8988T (cell line): ENCODE data around the gene UNK.
A peak's percentile ranks its signal among the peaks of the same experiment; 100 is the strongest.

Experiments used
- DNase-seq: peaks from one replicate; pipeline ENCODE4 v3.0.0; 2011

UNK gene

DNA sequence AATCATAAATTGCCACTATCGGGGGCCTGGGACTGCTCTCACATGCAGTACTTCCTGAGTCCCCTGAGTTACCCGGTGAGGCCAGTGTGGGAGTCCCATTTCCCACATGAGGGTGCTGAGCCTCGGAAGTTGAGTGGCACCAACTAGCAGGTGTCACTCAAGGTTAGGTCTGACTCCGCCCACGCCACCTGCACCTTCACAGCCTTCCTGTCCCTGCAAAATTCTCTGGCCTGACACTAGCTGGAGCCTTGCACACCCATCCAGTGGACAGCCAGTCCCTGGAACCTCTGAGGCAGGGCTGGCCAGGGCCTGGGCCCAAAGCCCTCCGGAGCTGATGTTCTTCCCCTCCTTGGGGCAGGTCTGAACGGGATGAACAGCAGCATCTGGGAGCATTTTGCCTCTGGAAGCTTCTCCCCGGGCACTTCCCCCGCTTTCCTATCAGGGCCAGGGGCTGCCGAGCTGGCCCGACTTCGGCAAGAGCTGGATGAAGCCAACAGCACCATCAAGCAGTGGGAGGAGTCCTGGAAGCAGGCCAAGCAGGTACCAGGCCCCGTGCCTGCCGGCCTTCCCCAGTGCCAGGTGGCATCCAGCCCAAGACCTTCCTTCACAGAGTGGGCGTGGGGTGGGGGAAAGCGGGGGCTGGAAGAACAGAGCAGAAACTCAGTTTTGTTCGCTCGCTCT, 37.7 kb downstream of the UNK start:
- no peak for DNase-seq

DNA sequence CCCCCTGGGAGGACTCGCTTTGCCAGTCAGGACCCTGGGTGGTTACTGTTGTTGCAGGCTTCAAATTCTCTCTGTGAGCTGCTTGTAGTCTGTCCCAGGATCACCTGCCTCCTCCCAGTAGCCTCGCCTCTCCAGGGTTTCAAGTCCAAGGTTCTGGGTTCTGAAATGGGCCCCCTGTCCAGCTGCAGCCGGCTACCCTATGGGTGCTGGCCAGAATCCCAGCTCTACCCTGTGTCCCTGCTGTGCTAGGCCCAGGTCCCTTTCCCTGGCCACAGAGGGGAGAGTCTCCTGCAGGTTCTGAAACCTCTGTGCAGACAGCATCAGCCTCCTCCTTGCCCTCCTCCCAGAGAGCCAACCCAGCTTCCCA, 38.2 kb downstream of the UNK start:
- no peak for DNase-seq

DNA sequence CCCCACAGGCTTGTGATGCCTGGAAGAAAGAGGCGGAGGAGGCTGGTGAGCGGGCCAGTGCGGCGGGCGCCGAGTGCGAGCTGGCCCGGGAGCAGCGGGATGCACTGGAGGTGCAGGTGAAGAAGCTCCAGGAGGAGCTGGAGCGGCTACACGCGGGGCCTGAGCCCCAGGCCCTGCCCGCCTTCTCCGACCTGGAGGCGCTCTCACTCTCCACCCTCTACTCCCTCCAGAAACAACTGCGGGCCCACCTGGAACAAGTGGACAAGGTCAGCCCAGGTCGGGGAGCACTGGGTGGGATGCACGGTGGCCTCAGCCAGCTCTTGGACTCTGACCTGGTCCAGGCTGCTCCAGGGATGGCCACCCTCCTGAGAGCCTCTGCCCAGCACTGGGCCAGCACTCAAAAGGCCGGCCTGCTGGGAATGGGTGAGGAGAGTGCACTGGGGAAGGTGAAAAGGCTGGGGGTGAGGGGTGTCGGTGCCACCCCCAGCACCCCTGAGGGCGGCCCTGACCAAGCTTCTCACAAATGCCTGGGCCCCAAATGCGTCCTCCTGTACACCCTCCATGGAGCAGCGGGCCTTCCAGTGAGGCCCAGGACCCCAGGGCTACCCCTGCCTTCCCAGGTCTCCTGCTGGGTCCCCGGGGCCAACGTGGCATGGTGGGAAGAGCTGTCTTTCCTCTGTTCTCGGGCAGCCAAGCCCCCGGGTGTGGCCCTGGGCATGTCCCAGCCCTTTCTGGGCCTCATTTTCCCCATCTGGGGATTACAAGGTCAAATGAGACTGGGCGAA, 38.8 kb downstream of the UNK start:
- DNase-seq = no peak

DNA sequence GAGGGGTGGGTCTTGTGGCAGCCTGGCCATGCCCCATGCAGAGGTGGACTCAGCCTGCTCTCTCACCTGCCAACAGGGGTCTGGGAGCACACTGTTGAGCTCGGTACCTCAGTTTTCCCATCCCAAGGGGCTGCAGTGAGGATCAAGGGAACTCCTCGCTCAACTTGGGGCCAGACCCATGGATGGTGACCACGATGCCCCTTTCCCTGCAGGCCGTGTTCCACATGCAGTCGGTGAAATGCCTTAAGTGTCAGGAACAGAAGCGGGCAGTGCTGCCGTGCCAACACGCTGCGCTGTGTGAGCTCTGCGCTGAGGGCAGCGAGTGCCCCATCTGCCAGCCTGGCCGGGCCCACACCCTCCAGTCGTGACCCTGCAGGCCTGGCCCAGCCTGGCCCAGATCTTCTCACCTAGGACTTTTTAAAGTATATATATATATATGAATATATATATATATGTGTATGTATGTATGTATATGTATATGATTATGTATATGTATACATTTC, 39.5 kb downstream of the UNK start:
- no peak for DNase-seq

DNA sequence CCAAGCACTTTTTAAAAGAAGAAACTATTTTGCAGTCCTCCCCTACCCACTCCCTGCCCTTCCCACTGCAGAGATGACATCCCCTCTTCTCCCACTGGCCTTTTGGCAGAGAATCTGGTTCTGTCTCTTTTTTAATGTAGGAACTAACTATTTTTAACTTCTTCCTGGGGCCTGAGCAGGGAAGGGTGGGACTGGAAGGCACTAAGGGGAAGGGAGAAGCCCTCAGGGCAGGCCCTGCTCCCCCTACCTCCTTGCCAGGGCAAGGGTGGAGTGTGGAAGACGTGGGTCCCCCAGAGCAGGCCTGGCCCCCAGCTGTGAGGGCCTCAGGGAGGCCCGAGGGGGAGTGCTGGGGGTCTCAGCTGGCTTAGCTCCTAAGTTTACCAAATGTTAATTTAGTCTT, 40.1 kb downstream of the UNK start:
- DNase-seq = no peak

DNA sequence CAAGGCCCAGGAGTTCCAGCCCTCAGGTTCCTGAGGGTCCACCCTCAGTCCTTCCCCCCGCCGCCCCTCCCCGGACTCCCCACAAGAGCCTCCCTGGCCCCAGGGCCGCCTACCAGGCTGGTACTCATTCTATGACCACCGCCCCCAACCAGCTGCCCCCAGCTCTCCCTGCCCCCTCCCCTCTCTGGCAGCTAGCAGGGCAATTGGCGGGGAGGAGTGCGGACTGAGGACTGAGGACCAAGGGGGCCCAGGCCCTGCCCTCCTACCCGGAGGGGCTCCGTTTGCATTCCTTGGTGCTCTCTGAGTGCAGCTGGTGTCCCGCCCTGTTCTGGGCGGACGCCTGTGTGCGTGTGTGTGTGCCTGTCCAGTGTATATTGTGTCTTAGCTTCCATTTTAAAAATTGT, 40.5 kb downstream of the UNK start:
- DNase-seq = no peak

DNA sequence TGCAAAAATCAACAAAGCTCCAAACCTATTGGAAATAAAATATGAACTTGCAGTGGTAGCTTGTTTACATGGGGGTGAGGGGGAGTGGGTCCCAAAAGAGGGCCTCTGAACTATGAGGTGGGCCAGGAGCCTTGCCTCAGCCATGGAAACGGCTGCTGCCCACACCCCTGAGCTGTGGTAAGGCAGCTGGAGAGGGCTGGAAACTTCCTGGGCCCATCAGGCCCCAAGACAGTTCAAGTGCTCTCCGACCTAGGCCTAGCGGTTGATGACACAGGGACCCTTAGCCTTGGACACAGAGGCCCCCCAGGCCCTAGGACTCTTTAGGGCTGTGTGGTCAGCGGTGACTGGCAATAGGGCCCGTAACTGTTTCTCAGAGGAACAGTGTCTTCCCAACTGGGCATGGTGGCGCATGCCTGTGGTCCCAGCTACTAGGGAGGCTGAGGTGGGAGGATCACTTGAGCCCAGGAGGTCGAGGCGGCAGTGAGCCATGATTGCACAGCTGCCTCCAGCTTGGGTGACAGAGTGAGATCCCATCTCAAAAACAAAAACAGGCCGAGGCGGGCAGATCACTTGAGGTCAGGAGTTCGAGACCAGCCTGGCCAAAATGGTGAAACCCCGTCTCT, 41.3 kb downstream of the UNK start:
- DNase-seq = no peak

DNA sequence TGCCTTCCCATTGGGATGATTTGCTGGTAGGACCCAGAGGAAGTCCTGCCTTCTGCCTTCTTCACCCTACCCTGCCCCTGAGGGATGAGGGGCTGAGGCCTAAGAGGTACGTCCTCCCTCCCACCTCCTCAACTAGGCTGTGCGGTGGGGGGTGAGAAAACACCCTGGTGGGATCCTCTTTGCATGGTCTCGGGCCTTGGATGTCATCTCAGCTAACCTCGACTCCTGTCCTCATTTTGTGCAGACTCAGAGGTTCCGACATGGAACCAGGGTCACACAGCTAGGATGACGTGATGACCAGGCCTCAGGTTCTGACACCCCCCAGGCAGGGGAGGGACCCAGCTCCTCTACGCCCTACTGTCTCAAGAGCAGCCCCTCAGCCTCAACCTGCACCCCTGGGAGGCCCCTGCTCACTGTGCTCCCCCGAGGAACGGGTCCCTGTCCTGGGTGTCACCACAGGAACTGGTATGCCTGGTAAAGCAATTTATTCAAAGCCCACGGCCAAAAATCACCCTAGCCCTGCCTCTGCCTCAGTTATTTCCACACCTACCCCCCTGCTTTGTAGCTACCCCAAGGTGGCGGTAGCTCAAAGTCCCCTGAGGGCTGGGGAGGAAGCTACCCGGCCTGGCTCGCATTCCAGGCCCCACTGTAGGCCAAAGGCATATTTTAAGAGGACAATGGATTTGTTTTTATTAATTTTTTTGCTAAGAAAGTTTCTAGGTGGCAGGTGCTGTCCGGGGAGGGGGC, 42.1 kb downstream of the UNK start:
- no peak for DNase-seq

DNA sequence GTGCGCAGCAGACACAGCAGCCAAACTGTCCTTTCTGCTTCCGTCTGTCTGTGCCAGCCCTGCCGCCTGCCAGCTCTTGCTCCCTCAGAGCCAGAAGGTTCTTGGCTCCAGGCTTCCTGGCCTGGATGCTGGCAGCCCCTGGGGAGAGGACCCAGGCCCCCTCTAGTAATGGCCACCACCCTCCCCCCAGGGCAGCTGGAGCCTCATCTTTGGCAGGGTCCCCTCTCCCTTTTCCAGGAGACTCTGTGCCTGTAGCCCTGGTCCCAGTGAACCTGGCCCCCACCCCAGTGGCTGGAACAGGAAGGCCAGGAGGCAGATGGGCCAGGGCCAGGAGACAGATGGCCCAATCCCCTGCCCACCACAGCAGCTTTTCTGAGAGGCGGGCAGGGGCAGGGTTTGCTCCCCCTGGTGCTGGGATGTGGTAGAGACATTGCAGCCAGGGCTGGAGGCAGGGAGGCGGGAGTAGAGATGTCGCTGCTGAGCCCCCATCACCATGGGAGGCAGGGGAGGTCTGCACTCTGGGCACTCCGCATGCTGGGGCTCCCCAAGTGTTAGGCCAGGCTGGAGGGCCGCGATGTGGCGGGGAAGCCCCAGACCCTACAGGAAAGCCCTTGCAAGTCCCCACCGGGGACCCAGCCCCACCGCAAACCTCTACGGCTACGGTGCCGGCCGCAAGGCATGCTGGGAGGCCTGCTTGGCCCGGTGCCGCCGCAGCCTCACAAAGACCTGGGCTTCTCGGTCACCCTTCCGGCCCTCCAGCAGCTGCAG, 42.9 kb downstream of the UNK start:
- peak; percentile 89 for DNase-seq

DNA sequence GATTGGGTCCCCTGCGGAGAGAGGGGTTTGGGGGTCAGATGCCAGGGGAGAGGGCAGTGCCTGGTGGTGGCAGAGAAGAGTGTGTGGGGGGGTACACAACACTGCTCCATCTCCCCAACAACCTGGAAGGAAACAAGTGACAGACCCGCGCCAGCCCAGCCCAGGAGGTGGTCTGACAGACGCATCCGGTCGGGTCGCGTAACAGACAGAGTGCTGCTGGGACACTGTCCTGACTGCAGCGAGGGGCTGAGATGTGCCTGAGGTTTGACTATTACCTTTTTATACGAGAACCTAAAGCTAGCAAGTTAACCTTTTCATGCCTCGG, 43.4 kb downstream of the UNK start:
- DNase-seq = no peak

DNA sequence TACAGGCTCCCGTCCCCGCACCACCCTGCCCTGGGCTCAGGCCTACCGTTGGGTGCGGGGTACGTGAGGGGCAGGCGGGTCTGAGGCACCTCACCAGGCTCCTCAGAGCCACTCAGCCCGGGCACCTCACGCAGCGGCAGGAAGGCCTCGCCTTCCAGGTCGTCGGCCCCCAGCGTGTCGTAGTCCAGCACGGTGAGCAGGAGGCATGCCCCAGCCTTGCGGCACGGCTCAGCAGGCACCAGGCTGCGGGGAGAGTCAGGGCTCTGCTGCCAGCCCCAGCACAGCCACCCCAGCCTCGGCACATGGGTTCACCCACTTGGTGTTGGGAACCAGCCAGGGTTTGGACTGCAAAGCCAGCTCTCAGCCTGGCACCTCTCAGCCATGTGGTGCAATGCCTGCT, 44.1 kb downstream of the UNK start:
- no peak for DNase-seq

DNA sequence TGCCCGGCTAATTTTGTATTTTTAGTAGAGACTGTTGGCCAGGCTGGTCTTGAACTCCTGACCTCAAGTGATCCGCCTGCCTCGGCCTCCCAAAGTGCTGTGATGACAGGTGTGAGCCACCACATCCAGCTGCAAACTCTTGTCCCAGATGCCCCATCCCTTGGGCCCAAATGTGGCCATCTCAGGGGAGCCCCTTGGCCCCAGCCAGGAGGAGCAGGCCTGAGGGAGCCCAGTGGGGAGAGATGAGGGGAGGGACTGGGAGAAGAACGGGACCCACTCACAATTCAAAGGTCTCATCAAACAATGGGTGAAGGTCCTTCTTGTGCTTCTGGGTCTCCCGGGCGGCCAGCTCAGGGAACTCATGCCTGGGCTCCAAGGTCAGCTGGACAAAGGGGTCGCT, 45.1 kb downstream of the UNK start:
- no peak for DNase-seq

DNA sequence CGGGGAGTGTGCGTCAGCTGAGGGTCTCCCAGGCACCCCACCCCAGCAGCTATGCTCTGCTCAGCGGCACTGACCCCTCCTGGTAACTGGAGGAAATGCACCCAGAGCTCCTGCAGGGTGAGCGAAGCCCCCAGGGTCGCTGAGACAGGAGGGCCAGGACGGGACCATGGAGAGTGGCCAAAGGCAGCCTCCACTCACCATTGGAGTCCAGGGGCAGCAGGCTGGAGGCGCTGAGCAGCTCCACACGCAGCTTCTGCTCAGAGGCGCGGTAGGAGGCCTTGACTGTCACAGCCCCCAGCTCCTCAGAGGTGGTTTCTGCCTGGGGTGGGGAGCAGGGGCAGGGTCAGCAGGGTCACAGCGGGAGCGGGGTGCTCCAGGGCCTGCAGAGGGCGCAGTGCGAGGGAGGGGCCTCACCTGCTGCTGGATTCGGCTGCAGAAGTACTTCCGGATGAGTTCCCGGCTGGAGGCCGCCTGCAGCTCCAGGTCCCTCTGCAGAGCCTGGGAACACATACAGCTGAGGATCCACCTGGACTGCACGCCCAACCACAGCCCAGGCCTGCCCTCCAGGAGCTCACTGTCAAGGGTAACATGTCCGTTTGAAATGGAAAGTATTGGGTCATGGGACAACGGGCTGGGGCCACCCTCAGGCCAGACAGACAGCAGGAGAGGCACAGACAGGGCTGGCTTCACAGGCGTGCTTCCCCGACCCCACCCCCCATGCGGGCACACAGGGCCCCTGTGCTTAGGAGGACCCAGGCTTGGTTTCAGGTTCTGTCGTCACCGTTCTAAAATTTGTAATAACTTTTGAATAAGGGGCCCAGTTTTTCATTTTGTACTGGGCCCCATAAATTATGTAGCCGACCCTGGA, 45.8 kb downstream of the UNK start:
- no peak for DNase-seq

DNA sequence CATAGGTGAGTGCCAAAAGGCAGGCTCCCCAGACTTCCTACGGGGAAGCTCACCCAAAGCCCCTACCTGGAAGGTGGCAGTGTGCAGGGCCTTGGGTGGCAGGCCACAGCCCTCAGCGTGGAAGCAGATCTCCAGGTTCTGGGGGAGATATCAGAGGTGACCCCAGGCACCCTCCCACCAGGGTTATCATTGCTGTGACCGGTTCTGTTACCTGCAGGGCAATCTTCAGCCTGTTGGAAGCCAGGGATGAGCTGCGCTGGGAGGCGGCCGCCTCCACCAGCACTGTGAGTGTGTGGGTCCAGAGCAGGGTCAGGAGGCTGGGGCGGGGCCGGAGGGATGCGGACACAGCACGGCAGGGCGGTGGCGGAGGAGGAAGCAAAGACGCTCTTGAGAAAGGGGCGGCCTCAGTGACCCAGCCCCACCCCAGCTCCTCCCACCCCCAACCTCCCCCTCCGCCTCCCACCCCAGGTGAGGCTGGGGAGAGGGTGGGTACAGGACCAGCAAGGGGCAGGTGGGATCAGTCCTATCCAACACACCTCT, 46.5 kb downstream of the UNK start:
- no peak for DNase-seq

DNA sequence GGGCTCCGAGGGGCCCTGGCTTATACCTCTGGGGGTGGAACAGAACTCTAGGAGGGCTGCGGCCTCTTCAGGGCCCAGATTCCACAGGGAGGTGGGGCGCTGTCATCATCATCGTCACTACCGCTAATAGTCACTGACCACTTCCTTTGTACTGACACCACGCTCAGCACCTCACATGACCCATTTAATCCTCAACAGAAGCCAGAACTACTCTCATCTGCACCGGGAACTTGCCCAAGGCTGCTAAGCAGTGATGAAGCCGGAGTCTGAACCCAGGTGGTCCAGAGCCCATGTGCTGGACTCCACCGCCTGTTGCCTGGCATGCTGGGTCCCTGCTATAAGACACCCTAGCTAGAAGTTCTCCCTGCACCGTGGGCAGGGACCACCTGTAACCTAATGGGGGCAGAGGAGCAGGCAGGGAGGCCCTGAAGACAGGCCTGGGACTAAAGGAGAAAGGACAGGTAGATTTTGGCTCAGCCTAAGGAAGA, 47.6 kb downstream of the UNK start:
- DNase-seq = no peak

DNA sequence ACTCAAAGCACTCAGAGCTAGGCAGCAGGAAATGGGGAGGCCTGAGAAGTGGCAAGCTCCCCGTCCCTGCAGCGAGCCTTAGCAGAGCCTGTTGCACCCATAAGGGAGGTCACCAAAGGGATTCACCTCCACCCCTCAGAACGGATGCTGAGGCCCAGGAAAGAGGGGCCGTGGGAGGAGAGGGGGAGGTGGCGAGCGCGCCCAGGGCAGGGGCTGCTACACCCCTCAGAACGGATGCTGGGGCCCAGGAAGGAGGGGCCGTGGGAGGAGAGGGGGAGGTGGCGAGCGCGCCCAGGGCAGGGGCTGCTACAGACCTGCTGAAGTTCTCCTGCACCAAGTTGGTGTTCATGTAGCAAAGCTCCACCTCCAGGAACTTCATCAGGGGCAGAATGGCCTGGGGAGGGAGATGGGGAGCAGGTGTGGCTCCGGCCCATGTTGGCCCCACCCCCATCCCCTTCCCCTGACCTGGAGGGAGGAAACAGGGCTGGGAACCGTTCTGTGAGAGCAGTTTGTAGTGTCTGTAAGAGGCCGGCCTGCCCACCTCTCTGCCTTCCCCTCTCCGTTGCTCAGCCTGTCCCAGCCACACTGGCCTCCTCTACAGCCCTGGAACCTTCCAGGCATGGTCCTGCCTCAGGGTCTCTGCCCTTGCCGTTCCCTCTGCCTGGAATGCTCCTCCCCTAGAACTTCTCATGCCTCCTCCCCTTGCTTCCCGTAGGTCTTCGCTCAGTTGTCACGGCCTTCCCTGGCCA, 48.2 kb downstream of the UNK start:
- no peak for DNase-seq

DNA sequence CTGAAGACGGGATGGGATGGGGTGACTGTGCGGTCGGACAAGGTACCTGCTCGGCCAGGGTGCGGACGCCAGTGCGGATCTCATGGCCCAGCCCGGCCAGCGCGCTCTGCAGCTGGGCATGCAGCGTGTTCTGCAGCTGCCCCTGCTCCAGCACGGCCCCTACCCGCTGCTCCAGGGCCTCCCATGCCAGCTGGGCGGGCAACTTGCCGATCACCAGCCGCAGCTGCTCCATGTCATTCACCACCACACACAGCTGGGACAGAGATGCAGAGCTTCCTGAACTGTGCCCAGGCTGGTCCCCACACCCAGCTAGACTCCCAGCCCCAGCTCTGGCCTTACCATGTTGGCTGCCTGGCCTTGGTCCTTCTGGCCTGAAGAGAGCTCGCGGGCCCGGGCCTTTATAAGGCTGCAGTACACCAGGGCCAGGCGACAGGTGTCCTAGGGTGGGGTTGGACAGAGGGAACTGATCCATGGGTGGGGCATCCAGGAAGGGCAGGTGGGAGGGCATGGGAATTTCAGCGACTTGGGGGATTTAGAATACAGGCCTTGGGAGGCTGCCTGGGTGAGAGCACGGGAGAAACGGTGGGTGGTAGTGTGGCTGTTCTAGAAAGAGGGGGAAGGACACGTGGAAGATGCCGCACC, 49.8 kb downstream of the UNK start:
- no peak for DNase-seq

DNA sequence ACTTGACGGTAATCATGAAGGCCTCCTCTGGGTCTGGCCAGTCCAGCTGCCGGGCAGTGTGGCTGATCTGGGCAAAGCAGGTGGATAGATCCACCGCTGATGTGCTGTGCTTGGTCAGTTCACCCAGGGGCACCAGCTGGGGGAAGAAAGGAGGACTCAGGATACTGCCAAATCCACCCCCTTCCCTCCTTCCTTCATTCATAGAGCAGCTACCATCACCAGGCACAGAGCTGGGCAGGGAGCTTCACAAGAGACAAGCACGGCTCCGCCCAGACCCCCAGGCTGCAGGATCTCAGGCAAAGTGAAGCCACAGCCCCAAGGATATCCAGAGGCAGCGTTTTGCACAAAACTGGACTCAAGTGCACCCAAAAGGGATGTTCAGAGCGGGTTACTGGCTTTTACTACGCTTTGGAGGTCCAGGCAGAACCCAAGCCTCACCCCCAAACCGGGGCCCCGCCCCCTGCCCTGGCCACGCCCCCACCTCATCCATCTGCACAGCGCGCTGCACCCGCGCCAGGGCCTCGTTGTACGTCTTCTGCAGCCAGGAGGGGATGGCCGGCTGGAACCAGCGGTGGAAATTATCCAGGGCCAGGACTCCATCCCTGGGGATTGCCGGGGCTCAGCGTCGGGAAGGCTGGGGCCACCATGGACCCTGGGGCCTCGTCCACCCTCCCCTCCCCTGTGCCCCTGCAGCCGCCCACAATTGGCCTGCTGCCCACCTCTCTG, 50.5 kb downstream of the UNK start:
- DNase-seq = no peak

DNA sequence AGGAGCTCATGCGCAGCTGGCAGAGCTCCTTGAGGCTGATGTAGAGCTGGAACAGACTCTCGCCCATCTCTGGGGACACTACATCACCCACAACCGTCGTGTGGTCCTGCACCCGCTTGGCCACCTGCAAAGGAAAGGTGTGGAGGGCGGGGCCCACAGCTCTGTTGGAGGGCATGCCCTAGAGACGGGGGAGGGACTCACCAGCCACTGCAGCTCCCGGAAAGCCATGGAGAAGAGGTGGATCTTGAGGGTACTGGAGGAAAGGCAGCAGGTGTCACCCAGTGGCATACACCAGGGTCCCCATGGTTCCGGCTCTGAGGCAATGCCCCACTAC, 51.0 kb downstream of the UNK start:
- no peak for DNase-seq

DNA sequence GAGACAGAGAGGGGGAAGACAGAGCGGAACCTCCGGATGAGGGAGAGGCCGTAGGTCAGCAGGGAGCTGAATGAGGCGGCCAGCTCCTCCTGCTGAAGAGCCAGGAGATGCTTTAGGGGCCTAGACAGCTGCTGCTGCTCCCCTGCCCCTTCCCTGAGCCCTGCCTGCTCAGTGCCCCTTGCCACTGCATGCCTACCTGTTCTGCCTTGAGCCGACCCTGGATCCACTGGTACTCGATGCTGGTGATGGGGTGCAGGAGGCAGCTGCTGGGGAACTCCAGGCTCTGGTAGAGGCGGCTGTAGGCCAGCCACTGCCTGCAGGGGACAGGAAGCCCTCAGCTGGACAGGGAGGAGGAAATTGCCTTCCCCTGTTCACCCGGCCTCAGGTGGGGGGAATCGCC, 52.0 kb downstream of the UNK start:
- no peak for DNase-seq
